A549 (cell line): ENCODE results near the gene ESPN. TPM values are rescaled to one million over a fixed set of nuclear protein-coding genes. Genes with fewer than 3 reads are reported as not detected.
"Not testable (repeated sequence)": the region's sequence is repeated elsewhere in the genome, so short reads cannot be mapped to it uniquely, and the experiment has no call there.

Source experiments
- ATAC-seq, 2 experiments: fragments of 200-7000 bp in 1 of 2; fragments of >200 bp in 1 of 2; cut with Nextera tagmentation in 1 of 2; cut with Tn5 transposase in 1 of 2; 3 replicates each; pipeline versions ENCODE4 v1.8.0 to v1.9.1; 2018 to 2020; ENCODE audit warnings: mild to moderate bottlenecking in 1 of 2, moderate library complexity in 1 of 2
- CTCF ChIA-PET: fragments of 300-600 bp; sonication (Branson Sonifier 250); formaldehyde crosslinking; extraction: SDS; loops from one replicate; lab custom pipeline; 2021; ENCODE audit warnings: antibody characterized with exemption, inconsistent platforms; lab: Yijun Ruan, JAX
- POLR2A ChIA-PET: fragments of 350-600 bp; formaldehyde crosslinking; extraction: SDS; loops from one replicate; lab custom pipeline; 2021; ENCODE audit warnings: antibody characterized with exemption, inconsistent platforms; lab: Yijun Ruan, JAX
- DNase-seq, 2 experiments: peaks; one replicate each; pipeline versions ENCODE4 v3.0.0 to v3.0.0-alpha.2; 2011 to 2016; ENCODE audit warnings: low read depth in 1 of 2, low spot score in 1 of 2
- FAIRE-seq: peaks from 2 replicates; lab custom pipeline; 2011; peaks lifted over from hg19 to GRCh38; lab: Jason Lieb, UNC
- H3K27ac ChIP-seq, 2 experiments: fragments of >200 bp; sonication (Bioruptor Twin); formaldehyde crosslinking; 3 replicates each; pipeline ENCODE4 v1.5.1; 2016 to 2017
- H3K4me1 ChIP-seq: fragments of >200 bp; sonication (Bioruptor Twin); formaldehyde crosslinking; 3 replicates; pipeline ENCODE4 v1.6.1; 2016
- H3K4me2 ChIP-seq: fragments of >200 bp; sonication (Bioruptor Twin); formaldehyde crosslinking; 3 replicates; pipeline ENCODE4 v1.6.1; 2016
- H3K4me3 ChIP-seq: fragments of >200 bp; sonication (Bioruptor Twin); formaldehyde crosslinking; 3 replicates; pipeline ENCODE4 v1.5.1; 2016
- H3K9me3 ChIP-seq: fragments of >200 bp; sonication (Bioruptor Twin); formaldehyde crosslinking; 3 replicates; pipeline ENCODE4 v1.6.1; 2016
- CHD4 ChIP-seq: fragments of 200-600 bp; sonication (generic); IDR thresholded peaks from 2 replicates; pipeline ENCODE4 v1.6.1; 2016; ENCODE audit warnings: antibody characterized with exemption, mild to moderate bottlenecking, borderline replicate concordance
- HEYL ChIP-seq: fragments of 250-450 bp; sonication (Bioruptor Pico); IDR thresholded peaks from 2 replicates; pipeline ENCODE4 v1.8.0; 2021; ENCODE audit warnings: mild to moderate bottlenecking, moderate library complexity
- KDM1A ChIP-seq: fragments of 200-600 bp; sonication (generic); IDR thresholded peaks from 2 replicates; pipeline ENCODE4 v1.6.1; 2016; ENCODE audit warnings: low read depth, mild to moderate bottlenecking
- MAZ ChIP-seq: fragments of 150-350 bp; IDR thresholded peaks from 2 replicates; pipeline ENCODE4 v1.6.1; 2014; ENCODE audit warnings: antibody characterized with exemption, low read depth, low read length, borderline replicate concordance
- NR3C1 ChIP-seq: fragments of >200 bp; sonication (Bioruptor Twin); formaldehyde crosslinking; IDR thresholded peaks from 3 replicates; pipeline ENCODE4 v1.6.1; 2017
- PHF8 ChIP-seq: fragments of 200-600 bp; sonication (generic); IDR thresholded peaks from 2 replicates; pipeline ENCODE4 v1.6.1; 2016; ENCODE audit warnings: low read depth, mild to moderate bottlenecking, antibody characterized with exemption, moderate library complexity, borderline replicate concordance
- POLR2AphosphoS2 ChIP-seq: conservative IDR thresholded peaks from 2 replicates; pipeline ENCODE4 v1.6.1; 2012; ENCODE audit warnings: low read length, improper control_type of control experiment, inconsistent platforms
- RFX5 ChIP-seq: fragments of 450-650 bp; IDR thresholded peaks from 2 replicates; pipeline ENCODE4 v1.7.1; 2014; ENCODE audit warnings: antibody characterized with exemption, mild to moderate bottlenecking, moderate library complexity
- RNF2 ChIP-seq: fragments of 200-600 bp; sonication (generic); IDR thresholded peaks from 2 replicates; pipeline ENCODE4 v1.6.1; 2016; ENCODE audit warnings: low read depth, mild to moderate bottlenecking, antibody characterized with exemption, moderate library complexity, borderline replicate concordance
- TFCP2L1 ChIP-seq: fragments of 250-450 bp; sonication (Bioruptor Pico); IDR thresholded peaks from 2 replicates; pipeline ENCODE4 v1.5.0; 2021; ENCODE audit warnings: mild to moderate bottlenecking
- ZSCAN20 ChIP-seq: fragments of 250-450 bp; sonication (Bioruptor Pico); IDR thresholded peaks from 2 replicates; pipeline ENCODE4 v1.8.0; 2022; ENCODE audit warnings: mild to moderate bottlenecking, moderate library complexity
- WGBS: methylation state at CpG from one replicate; pipeline ENCODE4 v1.1.6; 2017; ENCODE audit errors: missing lambda C conversion rate; 5-methylcytosine and 5-hydroxymethylcytosine counted together
- polyA plus RNA-seq, 4 experiments: library from polyadenylated mRNA; depleted of rRNA in 3 of 4; stranded (reverse); fragments of >200 nt; fragmentation: RNase III in 1 of 4; extraction: RNeasy Plus Mini Kit Qiagen cat#74134 plus additional on column Dnase treatment in 1 of 4; gene quantifications; 2 replicates in 3 of 4; 3 replicates in 1 of 4; pipeline ENCODE4 v1.2.3, GENCODE V29; 2011 to 2017
- TF ChIP-seq, protein P1 (sequence below): IDR thresholded peaks from 2 replicates; pipeline ENCODE4 v1.6.1; 2012
- TF ChIP-seq, protein P2 (sequence below): fragments of >200 bp; sonication (Bioruptor Twin); formaldehyde crosslinking; IDR thresholded peaks from 3 replicates; pipeline ENCODE4 v1.5.1; 2016
- TF ChIP-seq, protein P3 (sequence below): IDR thresholded peaks from 2 replicates; pipeline ENCODE4 v1.6.1; 2012; ENCODE audit warnings: low read depth, borderline replicate concordance
- TF ChIP-seq, protein P4 (sequence below): fragments of 200-600 bp; sonication (generic); IDR thresholded peaks from 2 replicates; pipeline ENCODE4 v1.6.1; 2016; ENCODE audit warnings: antibody characterized with exemption, mild to moderate bottlenecking, moderate library complexity

ESPN gene
- polyA plus RNA-seq, 2 of the 4 experiments (the other 2 are of a cell fraction), result 0.22 to 0.28 TPM

DNA sequence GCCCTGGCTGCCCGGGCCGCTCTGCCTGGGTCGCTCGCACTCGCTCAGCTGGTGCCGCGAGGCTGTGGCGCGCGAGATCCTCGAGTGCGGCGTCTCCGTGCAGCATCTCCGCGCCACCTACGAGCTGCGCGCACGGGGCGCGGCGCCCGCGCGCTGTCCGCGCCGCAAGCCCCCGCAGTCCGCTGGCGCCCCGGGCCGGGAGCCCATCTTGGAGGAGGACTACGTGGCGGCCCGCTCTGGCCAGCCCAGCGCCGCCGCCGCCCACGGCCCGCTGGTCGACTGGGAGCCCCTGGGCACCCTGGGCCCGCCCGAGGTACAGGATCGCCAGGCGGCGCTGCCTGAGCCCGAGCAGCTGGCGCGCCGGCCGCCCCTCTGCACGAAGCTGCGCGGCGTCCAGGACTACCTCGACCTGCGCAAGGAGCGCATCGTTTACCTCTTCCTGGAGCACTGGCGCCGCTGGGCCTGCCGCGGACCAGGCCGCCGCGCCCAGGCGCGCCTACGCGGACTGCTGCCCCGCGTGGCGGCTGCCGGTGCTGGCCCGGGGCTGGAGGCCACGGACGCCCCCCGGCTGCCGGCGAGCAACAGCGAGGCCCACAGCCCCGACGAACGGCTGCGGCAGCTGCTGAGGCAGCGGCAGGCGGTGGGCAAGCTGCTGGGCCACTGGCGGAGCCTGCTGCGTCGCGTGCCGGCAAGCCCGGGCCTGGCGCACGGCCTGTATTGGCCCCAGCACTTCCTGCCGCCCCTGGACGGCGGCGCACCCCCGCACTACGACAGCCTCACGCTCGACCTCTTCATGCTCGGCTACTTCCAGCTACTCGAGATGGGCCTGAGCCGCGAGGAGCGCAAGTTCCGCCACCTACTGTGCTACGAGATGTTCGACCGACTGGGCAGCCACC, 30.5 kb downstream of the ESPN start:
- FAIRE-seq (no peak), ATAC-seq (no peak), DNase-seq (no peak)
- 52% methylated on average over 16 of the region's 115 CpGs for WGBS
- no peaks in the 10 kb centered on the region for H3K9me3 ChIP-seq
- TF ChIP-seq TFCP2L1 (CRISPR knock-in tag), result no peak
- no peak for TF ChIP-seq ZSCAN20 (CRISPR knock-in tag)
- TF ChIP-seq RFX5, result no peak
- TF ChIP-seq, protein P1, sequence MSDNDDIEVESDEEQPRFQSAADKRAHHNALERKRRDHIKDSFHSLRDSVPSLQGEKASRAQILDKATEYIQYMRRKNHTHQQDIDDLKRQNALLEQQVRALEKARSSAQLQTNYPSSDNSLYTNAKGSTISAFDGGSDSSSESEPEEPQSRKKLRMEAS, result no peak
- TF ChIP-seq, protein P2, sequence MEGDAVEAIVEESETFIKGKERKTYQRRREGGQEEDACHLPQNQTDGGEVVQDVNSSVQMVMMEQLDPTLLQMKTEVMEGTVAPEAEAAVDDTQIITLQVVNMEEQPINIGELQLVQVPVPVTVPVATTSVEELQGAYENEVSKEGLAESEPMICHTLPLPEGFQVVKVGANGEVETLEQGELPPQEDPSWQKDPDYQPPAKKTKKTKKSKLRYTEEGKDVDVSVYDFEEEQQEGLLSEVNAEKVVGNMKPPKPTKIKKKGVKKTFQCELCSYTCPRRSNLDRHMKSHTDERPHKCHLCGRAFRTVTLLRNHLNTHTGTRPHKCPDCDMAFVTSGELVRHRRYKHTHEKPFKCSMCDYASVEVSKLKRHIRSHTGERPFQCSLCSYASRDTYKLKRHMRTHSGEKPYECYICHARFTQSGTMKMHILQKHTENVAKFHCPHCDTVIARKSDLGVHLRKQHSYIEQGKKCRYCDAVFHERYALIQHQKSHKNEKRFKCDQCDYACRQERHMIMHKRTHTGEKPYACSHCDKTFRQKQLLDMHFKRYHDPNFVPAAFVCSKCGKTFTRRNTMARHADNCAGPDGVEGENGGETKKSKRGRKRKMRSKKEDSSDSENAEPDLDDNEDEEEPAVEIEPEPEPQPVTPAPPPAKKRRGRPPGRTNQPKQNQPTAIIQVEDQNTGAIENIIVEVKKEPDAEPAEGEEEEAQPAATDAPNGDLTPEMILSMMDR, result no peak
- no peak for TF ChIP-seq NR3C1
- no peak for TF ChIP-seq HEYL (CRISPR knock-in tag)
- TF ChIP-seq CHD4, result no peak
- TF ChIP-seq, protein P3, sequence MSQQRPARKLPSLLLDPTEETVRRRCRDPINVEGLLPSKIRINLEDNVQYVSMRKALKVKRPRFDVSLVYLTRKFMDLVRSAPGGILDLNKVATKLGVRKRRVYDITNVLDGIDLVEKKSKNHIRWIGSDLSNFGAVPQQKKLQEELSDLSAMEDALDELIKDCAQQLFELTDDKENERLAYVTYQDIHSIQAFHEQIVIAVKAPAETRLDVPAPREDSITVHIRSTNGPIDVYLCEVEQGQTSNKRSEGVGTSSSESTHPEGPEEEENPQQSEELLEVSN, result no peak
- no peak overlapping the region for H3K4me2 ChIP-seq
- 0 out of 3 replicates have a peak, but pooled peaks cover 2% of the 10 kb centered on the region for H3K4me1 ChIP-seq
- H3K27ac ChIP-seq, result no peak overlapping the region
- no peak overlapping the region for H3K4me3 ChIP-seq
- POLR2A ChIA-PET, result no interaction called here
- CTCF ChIA-PET, result interaction anchor here (1.0 to 1.1 kb wide), 2 partner anchors 10 to 17 kb away, joined by 3 read pairs; no protein-coding TSS in a partner anchor

DNA sequence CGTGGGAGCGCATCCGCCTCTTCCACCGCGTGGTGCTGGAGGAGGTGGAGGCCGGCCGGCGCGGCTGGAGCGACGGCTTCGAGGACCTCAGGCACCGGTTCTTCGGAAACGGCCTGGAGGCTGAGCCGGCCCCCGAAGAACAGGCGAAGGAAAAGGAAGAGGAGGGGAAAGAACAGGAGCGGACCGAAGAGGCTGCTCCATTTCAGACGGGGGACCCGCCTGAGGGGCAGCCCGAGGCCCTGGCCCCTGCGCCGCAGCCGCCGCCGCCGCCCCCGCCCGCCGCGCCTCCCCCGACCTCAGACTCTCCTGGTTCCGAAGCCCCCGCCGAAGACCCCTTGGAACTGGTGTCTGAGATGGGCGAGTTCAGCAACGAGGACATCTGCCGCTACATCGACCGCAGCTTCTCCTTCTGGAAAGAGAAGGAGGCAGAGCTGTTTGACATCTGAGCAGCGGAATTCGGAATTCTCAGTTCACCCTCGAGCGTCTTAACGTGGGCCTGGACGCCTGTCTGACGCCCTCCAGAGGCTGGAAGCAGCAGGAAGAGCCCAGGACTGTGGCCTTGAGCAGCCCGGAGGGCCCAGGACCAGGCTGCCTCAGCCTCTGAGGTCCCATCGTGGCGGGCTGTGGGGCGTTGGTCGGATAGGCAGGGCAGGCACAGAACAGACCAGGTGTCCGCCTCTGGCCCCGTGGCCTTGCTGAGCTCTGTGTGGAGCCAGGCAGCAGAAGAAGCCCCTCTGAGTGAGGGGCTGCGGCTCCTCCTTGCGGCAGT, 31.4 kb downstream of the ESPN start:
- H3K4me2 ChIP-seq, DNase-seq, H3K9me3 ChIP-seq, POLR2A ChIA-PET, H3K4me1 ChIP-seq, H3K4me3 ChIP-seq, FAIRE-seq, H3K27ac ChIP-seq: not testable (repeated sequence)
- CTCF ChIA-PET, result interaction anchor here (1.0 to 1.1 kb wide), 2 partner anchors 10 to 16 kb away, joined by 3 read pairs; no protein-coding TSS in a partner anchor
- 65% methylated on average over 18 of the region's 58 CpGs for WGBS
- ATAC-seq, result peak in 1 of 2 experiments; percentile 54; a peak in 3 of 6 replicates

DNA sequence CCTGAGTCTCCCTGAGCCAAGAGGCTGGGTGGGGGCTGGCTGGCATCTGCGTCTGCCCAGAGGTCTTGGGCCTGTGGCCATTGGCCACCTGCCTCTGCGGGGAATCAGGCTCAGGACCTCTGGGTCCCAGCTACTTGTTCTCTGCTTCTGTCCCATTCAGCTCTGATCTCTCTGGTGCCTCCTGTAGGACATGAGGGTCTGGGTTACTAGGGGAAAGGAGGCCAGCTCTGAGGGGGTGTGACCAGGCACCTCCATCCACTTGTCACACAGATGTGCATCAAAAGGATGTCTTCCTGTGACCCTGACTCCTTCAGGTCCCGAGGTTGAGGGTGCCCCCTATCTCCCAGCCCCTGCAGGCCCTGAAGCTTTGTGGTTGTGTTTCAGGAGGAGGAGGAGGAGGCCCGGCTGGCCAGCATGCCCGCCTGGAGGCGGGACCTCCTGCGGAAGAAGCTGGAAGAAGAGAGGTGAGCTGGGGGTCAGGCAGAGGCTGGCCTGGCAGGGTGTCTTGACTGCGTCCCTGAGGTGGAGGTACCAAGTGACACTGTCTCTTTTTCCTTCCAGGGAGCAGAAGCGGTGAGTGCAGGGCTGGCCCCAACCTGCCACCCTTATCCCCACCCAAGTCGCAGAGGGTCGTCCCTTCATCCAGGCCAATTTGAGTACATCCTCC, 32.4 kb downstream of the ESPN start:
- H3K4me3 ChIP-seq, result no peak overlapping the region
- H3K4me2 ChIP-seq, result no peak overlapping the region
- H3K27ac ChIP-seq, result no peak overlapping the region
- DNase-seq, result no peak
- no peaks in the 10 kb centered on the region for H3K9me3 ChIP-seq
- H3K4me1 ChIP-seq, result no peaks in the 10 kb centered on the region
- POLR2A ChIA-PET, result no interaction called here
- WGBS, result 81% methylated on average over 3 of the region's 11 CpGs
- TF ChIP-seq KDM1A (no peak), MAZ (no peak), HEYL (CRISPR knock-in tag) (no peak), RFX5 (no peak), RNF2 (no peak), PHF8 (no peak), POLR2AphosphoS2 (no peak)
- TF ChIP-seq, protein P4, sequence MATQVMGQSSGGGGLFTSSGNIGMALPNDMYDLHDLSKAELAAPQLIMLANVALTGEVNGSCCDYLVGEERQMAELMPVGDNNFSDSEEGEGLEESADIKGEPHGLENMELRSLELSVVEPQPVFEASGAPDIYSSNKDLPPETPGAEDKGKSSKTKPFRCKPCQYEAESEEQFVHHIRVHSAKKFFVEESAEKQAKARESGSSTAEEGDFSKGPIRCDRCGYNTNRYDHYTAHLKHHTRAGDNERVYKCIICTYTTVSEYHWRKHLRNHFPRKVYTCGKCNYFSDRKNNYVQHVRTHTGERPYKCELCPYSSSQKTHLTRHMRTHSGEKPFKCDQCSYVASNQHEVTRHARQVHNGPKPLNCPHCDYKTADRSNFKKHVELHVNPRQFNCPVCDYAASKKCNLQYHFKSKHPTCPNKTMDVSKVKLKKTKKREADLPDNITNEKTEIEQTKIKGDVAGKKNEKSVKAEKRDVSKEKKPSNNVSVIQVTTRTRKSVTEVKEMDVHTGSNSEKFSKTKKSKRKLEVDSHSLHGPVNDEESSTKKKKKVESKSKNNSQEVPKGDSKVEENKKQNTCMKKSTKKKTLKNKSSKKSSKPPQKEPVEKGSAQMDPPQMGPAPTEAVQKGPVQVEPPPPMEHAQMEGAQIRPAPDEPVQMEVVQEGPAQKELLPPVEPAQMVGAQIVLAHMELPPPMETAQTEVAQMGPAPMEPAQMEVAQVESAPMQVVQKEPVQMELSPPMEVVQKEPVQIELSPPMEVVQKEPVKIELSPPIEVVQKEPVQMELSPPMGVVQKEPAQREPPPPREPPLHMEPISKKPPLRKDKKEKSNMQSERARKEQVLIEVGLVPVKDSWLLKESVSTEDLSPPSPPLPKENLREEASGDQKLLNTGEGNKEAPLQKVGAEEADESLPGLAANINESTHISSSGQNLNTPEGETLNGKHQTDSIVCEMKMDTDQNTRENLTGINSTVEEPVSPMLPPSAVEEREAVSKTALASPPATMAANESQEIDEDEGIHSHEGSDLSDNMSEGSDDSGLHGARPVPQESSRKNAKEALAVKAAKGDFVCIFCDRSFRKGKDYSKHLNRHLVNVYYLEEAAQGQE, result no peak
- no peak for FAIRE-seq
- CTCF ChIA-PET, result interaction anchor here (0.7 kb wide), 1 partner anchor 95 kb away, joined by 3 read pairs; no protein-coding TSS in a partner anchor
- ATAC-seq, result peak; percentile 23 to 57; a peak in 3 of 6 replicates
